Left kidney (tissue), 2 donors: Measurements from ENCODE around the gene NADK. TPM values are rescaled to one million over a fixed set of nuclear protein-coding genes. Genes with fewer than 3 reads are reported as not detected.

ENCODE experiments used
- DNase-seq: peaks from one replicate; pipeline ENCODE4 v3.0.0-alpha.2; 2013
- polyA plus RNA-seq: library from polyadenylated mRNA; unstranded; fragments of 120-200 nt; gene quantifications from one replicate; pipeline ENCODE4 v1.2.1, GENCODE V29; 2013; ENCODE audit not compliant: insufficient read length

Gene NADK
- polyA plus RNA-seq, 1 donor = 44.3 TPM

DNA sequence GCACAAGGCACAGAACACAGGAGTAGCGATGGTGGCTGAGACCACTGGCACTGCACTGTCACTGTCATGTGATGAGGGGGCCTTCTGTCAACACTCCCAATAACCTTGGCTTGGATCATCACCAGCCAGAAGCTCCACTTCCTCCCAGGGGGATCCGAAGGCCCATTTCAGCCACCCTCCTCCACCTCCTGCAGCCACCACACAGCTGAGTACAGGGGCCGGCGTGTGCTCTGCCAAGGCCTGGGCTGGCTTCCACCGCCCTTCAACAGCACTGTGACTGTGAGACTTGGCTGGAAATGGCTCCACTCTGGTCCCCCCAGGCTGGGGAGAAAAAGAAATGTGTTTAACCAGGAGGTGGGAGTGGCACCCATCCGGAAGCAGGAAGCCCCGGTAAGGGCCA lies 9.9 kb upstream of the NADK start:
- no peak for DNase-seq

DNA sequence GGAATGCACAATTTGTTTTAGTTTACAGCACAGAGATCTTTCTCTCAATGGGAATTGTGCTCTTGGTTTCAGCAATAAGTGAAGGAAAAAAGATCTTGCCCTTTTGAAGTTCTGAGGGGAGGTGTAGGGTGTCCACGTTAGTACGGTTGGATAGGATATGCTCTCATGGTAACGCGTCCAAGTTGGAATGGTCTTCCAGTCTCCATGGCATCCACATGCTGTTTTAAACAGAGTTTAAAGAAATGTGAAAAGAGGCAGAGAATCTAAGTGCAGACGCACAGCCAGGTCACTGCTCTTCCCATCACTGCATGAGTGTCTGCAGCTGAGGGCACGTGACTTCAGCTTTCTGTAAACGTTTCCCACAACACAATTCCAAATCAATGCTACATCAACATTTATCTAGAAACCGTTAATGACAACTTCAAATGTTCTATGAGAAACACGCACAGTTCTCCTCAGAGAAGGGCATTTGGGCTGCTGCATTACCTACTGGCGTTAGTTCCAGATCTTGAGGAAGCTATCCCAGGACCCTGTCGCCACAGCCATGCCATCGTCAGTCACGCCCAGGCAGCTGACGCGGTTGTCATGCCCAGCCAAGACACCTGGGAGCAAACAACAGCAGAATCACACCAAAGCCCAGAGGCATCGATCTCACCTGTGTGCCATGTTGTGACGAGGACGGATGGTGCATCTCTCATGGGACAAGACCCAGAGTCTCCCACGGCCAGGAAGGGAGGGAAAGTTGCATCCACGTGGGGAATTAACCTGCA lies 8.8 kb upstream of the NADK start:
- DNase-seq = no peak

DNA sequence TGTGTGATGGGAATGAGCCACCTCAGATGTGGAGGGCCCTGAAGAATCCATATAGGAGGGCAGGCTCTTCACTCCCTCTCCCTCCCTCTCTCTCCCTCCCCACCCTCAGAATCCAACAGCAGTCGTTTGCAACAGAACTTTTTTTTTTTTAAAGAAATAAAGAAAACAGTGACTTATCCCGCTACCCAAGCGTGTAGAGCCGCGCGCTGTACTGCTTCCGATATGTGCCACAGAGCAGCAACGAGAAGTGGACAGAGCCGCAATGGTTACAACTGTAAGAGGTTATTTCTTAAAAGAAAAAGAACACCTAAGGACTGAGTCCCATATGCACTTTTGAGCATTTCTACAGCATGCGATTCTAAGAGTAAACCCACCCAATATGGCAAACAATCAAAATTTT lies 7.4 kb upstream of the NADK start:
- DNase-seq = no peak

DNA sequence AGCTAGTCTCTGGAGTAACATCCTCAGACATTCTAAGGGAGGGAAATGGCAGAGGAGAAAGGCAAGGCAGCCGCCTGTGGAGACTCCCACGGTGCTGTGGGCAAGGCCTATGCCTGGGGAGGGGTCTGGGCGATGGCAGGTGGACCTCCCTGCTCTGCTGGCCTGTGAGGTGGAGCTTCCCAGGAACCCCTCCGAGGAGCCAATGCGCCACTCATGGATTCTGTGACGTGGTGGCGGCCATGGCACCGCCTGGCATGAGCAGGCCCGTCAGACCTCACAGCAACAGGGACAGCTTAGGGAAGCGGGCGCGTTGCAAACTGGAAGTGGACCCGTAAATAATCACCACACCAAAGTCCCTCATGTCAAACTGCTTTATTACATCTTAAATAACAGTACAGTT lies 6.7 kb upstream of the NADK start:
- no peak for DNase-seq

DNA sequence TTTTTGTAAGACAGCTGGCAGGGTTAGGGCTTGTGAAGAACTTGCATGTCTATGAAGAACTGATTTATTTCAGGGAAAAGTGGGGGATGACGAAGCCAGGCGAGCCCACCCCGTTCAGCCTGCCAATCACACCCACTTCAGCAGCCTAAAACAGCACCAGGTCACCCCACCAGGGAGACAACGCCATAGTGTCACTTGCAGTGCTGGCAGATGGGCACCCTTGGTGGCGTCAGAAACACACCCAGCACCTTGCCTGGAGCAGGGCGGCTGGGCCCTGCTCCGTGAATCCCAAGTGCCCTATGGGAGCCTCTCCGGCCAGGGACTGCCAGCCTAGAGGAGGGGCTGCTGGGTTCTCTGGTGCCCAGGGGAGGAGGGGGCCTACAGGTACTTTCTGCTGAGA lies 5.0 kb upstream of the NADK start:
- no peak for DNase-seq

DNA sequence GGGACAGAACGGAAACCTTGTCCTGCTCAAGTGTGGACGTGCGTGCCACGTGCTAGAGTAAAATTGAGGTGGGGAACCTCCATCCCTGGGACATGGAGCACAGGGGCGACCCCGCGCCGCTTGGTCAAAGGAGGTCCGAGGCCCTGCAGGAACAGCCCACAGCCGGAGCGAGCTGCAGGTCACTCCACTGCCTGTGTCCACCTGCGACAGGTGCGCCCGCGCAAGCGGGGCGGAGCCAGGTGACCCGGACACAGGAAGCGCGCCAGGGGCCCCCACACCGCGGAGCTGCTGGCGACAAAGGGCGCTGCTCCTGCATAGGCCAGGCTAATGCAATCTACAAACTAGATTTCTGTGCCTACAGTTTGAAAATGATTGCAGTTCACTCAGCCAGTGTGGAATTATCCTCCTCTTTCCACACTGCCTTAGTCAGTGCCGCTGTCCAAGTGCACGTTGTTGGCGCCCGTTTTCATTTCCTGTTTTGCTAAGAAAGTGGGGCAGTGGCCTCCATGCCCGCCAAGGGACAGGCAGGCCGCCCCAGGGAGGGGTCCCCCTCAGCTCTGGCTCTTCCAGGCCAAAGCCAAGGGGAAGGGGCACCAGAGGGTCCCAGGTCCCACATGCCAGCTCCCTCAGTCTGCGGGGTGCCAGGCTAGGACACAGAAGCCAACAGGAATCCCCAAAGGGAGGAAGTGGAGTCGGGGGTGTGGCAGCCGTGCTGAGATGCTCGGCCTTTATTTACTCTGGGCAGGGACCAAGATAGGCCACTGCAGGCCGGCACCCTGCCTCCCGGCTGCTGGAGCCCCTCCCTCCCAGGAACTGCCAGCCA lies 4.3 kb upstream of the NADK start:
- DNase-seq = no peak

DNA sequence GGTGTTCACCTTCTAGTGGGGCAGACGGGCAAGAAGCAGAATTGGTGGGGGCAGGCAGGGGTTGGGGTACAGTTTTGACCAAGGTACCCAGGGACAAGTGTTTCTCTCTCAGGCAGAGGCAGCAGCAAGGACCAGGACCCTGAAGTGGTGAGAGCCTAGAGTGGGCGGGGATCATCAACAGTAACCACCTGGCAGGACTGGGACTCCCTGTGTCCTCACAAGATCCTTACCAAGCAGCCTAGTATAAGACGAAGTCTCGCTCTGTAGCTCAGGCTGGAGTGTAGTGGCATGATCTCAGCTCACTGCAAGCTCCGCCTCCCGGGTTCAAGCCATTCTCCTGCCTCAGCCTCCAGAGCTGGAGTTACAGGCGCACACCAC lies 3.2 kb upstream of the NADK start:
- no peak for DNase-seq

DNA sequence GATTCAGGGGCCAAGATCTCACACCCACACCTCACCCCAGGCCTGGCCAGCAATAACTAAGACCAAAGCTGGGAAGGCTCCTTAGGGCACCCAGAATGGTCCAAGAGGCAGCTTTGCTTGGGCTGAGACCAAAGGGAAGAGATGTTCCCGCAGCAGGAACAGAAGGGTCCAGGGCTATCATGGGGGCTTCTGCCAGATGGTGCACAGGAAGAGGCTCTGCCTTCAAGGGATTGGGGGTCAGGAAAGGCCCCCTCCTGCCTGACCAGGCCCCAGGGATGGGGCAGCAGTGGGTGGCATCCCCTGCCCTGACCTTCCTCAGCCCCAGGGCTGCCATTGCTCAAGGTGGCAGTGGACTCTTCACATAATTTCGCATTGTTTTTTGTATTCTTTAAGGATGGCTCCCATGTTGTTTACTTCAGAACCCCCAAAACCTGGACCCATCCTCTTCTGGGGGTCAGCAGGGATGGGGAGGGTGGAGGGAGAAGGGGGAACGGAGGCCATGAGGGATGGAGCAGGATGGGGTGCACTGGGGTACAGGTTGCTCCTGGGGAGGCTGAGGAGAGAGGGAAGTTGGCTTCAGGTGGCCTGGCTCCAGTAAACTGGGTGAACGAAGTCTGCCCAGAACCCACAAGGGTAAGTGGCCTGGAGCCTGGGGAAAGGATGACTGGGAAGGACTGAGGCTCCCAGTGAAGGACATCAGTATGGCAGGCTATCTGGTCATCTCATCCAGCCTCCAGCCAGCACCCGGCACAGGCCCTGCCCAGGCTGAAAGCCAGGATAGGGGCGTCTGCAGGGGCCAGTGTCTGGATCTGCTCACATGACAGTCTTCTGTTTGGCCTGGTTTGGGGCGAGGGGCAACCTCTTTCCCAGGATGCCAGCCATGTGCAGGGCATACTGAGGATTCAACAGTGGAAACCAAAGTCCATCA lies 2.6 kb upstream of the NADK start:
- DNase-seq = no peak

DNA sequence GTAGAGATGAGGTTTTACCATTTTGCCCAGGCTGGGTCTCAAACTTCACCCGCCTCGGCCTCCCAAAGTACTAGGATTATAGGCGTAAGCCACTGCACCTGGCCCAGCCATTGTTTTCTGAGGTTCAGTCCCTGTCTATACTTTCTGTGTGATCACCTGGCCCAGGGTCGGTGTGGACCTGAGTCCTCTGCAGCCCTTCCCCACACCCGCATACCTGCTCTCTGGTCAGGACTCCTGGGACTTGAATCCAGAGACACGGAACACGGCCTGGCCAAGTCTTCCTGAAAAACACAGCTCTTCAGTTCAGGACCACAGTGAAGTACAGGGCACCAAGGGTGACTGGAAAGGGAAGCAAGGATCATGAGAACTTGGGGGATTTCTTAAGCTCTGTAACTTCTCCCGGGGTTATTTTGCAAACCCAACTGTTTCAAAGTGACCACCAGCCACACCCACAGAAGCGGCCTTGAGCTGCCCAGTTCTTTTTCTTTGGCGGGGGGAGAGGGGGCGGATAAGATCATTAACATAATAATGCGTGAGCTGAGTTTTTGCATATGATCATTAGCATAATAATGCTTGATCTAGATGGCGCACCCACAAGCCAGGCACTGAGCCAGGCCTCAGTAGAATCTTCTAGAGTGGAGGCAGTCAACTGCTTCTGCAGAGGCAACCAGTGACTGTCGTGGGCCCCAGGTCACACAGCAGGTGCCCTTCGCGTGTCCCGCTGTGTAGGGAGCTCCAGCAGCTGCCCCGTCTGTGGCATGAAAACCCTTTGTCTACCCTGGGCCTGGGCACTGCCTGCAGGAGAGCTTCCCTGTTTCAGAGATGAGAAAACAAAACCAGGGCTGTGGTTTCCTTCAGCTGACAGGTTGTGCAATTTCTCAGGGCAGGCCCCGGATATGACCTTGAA lies 1.7 kb upstream of the NADK start:
- DNase-seq = no peak

DNA sequence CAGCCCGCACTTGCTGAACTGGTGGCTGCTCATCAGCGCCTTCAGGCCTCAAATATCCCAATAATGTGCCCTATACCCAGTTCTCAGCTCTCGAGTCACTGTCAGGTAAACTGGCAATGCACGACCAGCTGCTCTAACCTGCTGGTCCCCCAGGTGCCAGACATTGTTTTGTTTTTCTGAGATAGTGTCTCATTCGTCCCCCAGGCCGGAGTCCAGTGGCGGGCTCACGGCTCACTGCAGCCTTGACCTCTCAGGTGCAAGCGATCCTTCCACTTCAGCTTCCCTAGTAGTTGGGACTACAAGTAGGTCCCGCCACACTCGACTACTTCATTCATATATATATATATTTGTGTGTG lies 1.0 kb upstream of the NADK start:
- DNase-seq = no peak

DNA sequence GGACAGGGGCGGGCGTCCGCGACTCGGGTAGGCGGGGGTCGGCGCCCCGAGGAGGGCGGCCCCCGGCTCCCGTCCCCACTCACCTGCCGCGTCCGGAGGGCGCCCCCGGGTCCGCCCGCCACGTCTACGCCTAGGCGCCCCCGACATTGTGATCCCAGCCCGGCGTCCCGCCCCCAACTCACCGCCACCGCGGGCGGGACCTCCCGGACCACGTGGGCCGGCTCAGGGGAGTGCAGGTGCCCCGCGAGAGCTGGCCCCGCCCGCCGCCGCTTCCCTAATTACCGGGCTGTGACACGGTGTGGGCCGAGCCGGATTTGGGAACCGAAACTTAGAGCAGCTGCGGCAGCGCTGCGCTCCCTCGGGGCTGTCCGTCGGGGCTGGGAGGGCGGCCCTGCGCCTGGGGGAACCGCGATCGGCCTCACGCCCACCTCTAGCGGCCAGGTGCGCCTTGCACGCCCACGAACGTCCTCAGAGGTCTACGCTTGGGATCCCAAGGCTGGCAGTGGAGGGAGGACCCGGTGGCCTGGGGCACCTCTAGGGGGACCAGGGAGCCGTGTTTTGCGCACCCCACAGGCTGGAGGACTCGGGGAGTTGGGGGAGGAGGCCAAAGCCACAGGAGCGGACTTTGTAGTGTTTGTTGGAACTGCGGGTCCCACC lies 521 bp upstream of the NADK start:
- no peak for DNase-seq

DNA sequence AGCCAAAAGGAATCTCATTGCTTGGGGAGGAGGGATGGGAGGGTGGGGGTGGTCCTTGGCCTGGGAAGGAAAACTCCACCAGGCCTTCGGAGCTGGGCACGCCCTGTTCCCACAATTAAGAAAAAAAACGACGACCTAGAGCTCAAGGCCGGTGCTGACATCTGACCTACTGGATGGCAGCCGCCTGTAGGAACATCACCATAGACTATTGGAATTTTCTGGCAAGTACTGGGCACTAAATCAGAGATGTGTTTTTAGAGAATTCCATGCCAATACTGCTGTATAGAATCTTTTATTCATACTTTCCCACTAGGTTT lies 729 bp downstream of the NADK start:
- DNase-seq = no peak

DNA sequence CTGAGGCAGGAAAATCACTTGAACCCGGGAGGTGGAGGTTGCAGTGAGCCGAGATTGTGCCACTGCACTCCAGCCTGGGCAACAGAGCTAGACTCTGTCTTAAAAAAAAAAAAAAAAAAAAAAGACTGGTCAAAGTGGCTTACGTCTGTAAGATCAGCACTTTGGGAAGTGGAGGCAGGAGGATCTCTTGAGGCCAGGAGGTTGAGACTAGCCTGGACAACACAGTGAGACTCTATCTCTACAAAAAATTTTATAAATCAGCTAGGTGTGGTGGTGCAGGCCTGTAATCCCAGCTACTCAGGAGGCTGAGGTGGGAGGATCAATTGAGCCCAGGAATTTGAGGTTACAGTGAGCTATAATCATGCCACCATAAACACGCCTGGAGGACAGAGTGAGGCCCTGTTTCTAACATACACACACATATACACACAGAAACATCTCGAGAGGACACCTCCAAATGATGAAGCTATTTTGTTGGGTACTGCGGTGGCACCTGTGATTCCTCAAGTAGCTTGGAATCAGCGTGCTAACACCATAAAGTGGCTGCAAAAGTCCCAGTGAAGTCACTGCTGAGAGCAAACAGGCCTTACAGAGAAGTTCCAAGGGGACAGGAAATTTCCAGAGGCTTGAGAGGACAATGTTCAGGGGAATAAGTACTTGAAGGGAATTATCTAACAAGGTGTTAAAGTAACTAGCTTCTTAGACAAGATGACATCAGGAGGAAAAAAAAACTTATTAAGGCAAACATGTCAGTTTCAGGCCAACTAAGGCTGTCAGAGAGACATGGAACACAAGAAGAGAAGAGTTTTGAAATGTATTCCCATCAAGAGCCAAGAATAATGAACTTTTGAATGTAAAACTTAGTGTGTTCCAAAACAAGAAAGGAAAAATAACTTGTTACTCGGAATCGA lies 1.3 kb downstream of the NADK start:
- no peak for DNase-seq

DNA sequence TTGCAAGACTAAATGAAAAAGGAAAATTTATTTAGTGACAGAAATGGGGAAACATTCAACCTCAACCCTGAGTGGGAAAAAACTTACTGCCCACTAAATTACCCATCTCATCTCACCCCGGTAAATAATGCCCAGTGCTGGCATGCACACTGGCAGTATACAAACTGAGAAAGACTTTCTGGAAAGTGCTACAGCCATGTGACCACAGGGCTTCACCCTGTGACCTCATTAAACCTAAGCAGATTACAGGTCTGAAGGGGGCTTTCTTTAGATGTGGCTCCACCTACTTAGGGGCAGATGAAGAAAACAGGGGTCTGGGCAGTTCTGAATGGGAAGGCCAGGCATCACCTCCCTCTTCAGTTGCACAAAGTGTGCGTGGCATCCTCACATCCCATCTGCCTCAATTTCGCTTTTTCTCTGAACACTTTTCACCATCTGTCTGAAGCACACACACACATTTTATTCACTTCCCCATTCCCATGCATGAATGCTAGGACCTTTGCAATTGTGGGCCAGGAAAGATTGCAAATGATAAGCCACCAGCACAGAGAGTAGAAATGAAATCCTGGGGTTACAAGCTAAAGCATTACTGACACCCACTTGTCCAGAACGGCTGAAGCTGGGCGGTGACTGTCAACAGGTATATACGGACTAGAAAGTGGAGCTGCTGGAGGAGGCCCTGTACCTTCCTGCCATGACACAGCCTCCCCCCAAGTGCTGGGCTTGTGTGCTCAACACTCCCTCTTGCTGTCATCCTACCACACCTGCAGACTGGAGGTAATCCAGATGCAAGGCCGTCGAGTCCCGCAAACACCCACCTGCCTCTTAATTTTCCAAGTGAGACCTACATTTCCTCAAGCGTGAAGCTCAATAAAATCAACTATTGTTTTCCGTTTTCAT lies 2.7 kb downstream of the NADK start:
- no peak for DNase-seq

DNA sequence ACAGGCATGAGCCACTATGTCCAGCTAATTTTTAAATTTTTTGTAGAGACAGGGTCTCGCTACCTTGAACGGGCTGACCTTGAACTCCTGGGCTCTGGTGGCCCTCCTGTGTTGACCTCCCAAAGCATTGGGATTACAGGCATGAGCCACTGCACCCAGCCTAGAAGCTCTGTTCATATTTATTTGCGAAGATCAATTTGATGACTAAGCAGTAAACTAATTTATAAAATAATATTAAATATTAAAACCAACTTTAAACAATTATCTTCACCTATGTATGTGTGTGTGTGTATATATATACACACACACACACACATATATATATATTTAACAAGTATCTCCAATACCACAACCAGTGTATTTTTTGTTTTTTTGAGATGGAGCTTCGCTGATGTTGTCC lies 4.4 kb downstream of the NADK start:
- DNase-seq = no peak

DNA sequence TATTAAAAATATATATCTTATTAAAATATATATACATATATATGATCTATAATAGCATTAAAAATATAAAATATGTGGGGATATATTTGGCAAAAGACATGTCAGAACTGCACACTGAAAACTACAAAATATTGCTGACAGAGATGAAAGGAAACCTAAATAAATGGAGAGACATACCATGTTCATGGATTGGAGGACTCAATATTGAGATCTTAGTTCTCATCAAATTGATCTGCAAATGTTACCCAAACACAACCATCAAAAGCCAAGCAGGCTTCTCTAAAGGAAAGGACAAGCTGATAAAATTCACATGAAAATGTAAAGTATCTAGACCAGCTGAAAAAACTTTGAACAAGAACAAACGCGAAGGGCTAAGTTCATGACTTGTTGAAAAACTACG lies 7.2 kb downstream of the NADK start:
- no peak for DNase-seq

DNA sequence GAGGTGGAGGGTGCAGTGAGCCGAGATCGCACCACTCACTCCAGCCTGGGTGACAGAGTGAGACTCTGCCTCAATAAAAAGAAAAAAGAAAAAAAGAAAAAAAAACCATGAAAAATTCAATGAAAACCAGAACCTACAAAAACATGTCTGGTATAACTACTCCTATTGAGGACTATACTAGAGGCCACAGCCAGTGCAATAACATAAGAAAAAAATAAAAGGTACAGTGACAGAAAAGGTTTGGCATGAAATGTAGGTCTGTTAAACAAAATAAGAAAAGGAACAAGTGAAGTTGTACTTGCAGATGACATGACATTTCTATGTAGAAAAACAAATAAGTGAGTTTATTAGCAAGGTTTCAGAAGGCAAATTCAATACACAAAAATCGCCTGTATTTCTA lies 8.2 kb downstream of the NADK start:
- DNase-seq = no peak

DNA sequence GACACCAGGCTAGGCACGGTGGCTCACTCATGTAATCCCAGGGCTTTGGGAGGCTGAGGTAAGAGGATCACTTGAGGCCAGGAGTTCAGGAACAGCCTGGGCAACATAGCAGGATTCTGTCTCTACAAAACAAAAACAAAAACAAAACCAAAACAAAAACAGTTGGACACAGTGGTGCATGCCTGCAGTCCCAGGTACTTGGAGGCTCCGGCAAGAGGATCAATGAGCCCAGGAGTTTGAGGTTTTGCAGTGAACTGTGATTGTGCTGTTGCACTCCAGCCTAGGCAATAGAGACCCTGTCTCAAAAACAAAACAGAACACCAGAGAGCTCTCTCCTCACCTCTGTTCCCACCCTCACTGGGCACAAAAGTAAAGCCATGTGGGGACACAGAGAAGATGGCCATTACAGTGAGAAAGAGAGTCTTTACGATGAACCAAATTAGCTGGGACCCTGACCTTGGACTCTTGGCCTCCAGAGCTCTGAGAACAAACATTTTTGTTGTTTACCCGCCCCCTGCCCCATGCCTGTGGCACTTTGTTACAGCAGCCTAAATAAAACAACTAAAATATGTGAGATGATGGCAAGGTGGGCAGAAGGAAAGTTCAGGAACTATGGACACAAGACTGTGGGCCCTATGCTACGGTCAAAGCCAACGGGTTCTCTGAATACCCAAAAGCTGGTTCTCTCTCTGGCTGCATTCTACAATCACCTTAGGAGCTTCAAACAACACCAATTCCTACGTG lies 9.8 kb downstream of the NADK start:
- DNase-seq = no peak
